NB4 (cell line): ENCODE results near the gene SEZ6.

ENCODE experiments used
- POLR2A ChIP-seq: IDR thresholded peaks from 2 replicates; pipeline ENCODE4 v1.6.1; 2011; ENCODE audit warnings: mild to moderate bottlenecking; ENCODE audit not compliant: insufficient read length; ENCODE audit errors: extremely low read depth
- TF ChIP-seq, protein P1 (sequence below): IDR thresholded peaks from one replicate; pipeline ENCODE4 v1.5.1; 2012; ENCODE audit warnings: low read depth, low read length
- TF ChIP-seq, protein P2 (sequence below): IDR thresholded peaks from 2 replicates; pipeline ENCODE4 v1.6.1; 2011; ENCODE audit warnings: low read depth, low read length

DNA sequence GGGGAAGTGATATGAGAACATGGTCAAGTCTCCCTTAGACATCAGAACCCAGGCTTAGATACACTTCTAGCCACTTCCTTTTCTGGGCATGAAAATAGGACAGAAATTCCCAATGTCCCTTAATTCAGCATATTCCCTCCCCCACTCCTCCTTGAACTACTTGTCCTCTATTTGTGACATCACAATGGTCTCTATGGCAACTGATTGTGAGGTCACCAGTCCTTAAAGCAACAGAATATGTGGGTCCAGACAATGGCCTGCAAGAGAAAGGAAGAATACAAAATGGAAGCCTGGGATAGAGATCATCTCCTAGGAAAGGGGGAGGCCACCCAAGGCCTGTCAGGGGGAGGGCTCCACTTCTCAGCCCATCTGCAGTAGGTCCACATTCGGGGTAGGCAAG, 6.7 kb upstream of the SEZ6 start:
- TF ChIP-seq POLR2A = no peak
- TF ChIP-seq, protein P1, sequence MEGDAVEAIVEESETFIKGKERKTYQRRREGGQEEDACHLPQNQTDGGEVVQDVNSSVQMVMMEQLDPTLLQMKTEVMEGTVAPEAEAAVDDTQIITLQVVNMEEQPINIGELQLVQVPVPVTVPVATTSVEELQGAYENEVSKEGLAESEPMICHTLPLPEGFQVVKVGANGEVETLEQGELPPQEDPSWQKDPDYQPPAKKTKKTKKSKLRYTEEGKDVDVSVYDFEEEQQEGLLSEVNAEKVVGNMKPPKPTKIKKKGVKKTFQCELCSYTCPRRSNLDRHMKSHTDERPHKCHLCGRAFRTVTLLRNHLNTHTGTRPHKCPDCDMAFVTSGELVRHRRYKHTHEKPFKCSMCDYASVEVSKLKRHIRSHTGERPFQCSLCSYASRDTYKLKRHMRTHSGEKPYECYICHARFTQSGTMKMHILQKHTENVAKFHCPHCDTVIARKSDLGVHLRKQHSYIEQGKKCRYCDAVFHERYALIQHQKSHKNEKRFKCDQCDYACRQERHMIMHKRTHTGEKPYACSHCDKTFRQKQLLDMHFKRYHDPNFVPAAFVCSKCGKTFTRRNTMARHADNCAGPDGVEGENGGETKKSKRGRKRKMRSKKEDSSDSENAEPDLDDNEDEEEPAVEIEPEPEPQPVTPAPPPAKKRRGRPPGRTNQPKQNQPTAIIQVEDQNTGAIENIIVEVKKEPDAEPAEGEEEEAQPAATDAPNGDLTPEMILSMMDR = no peak
- TF ChIP-seq, protein P2, sequence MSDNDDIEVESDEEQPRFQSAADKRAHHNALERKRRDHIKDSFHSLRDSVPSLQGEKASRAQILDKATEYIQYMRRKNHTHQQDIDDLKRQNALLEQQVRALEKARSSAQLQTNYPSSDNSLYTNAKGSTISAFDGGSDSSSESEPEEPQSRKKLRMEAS = no peak
